ENCODE measurements around the gene CCDC182. TPM values are rescaled to one million over a fixed set of nuclear protein-coding genes. Genes with fewer than 3 reads are reported as not detected.

The CCDC182 gene
- total RNA-seq, 2 donors from 2014 or later = not detected

GRCh38 chr17:57776366-57776765 lies 31.3 kb upstream of the CCDC182 start:
- no peak for DNase-seq (ENCODE audit: low spot score)
- TF ChIP-seq CTCF (IDR thresholded peaks at IDR 0.05) = no peak

GRCh38 chr17:57774872-57775271 lies 29.8 kb upstream of the CCDC182 start:
- TF ChIP-seq CTCF (IDR thresholded peaks at IDR 0.05) = no peak
- no peaks in the 10 kb centered on the region for H3K27me3 ChIP-seq
- DNase-seq (ENCODE audit: low spot score) = no peak
- H3K9me3 ChIP-seq = no peaks in the 10 kb centered on the region
- H3K27ac ChIP-seq = no peak overlapping the region
- no peaks in the 10 kb centered on the region for H3K36me3 ChIP-seq
- H3K4me1 ChIP-seq = no peaks in the 10 kb centered on the region
- no peak overlapping the region for H3K4me3 ChIP-seq

More at GRCh38 chr17:57776366-57776765, 31.3 kb upstream of the CCDC182 start:
- Histone ChIP-seq H3K27me3 (no peaks in the 10 kb centered on the region), H3K4me1 (peaks cover 0 to under 1% of the 10 kb centered on the region in 2 donors), H3K27ac (no peak overlapping the region), H3K4me3 (no peak overlapping the region), H3K36me3 (no peaks in the 10 kb centered on the region), H3K9me3 (no peaks in the 10 kb centered on the region)

- TF ChIP-seq CTCF (IDR thresholded peaks at IDR 0.05) = no peak
- H3K4me1 ChIP-seq = no peaks in the 10 kb centered on the region
- DNase-seq (ENCODE audit: low spot score) = no peak
- no peaks in the 10 kb centered on the region for H3K9me3 ChIP-seq
- H3K27ac ChIP-seq = no peak overlapping the region
- H3K4me3 ChIP-seq = no peak overlapping the region
- no peaks in the 10 kb centered on the region for H3K36me3 ChIP-seq
- H3K27me3 ChIP-seq = no peaks in the 10 kb centered on the region
These were observed 28.5 kb upstream of the CCDC182 start for GRCh38 chr17:57773557-57773956.

- no peak for TF ChIP-seq CTCF (IDR thresholded peaks at IDR 0.05)
- Histone ChIP-seq H3K4me1 (no peaks in the 10 kb centered on the region), H3K27me3 (no peaks in the 10 kb centered on the region), H3K4me3 (no peak overlapping the region), H3K9me3 (no peaks in the 10 kb centered on the region), H3K36me3 (no peaks in the 10 kb centered on the region), H3K27ac (no peak overlapping the region)
- DNase-seq (ENCODE audit: low spot score) = no peak
These were observed 27.7 kb upstream of the CCDC182 start for GRCh38 chr17:57772774-57773173.

- TF ChIP-seq CTCF (IDR thresholded peaks at IDR 0.05) = no peak
- H3K4me3 ChIP-seq = no peak overlapping the region
- no peaks in the 10 kb centered on the region for H3K9me3 ChIP-seq
- DNase-seq (ENCODE audit: low spot score) = no peak
- H3K36me3 ChIP-seq = no peaks in the 10 kb centered on the region
- no peaks in the 10 kb centered on the region for H3K4me1 ChIP-seq
- no peaks in the 10 kb centered on the region for H3K27me3 ChIP-seq
- no peak overlapping the region for H3K27ac ChIP-seq
These were observed 22.5 kb upstream of the CCDC182 start for GRCh38 chr17:57767561-57767960.

GRCh38 chr17:57766318-57766943 lies 21.3 kb upstream of the CCDC182 start:
- H3K27me3 ChIP-seq = no peaks in the 10 kb centered on the region
- DNase-seq (ENCODE audit: low spot score) = no peak
- no peak overlapping the region for H3K27ac ChIP-seq
- H3K4me1 ChIP-seq = no peaks in the 10 kb centered on the region
- no peak for TF ChIP-seq CTCF (IDR thresholded peaks at IDR 0.05)
- H3K9me3 ChIP-seq = no peaks in the 10 kb centered on the region
- H3K36me3 ChIP-seq = no peaks in the 10 kb centered on the region
- no peak overlapping the region for H3K4me3 ChIP-seq
